Measurements from ENCODE around the gene MME.

The MME gene

DNA sequence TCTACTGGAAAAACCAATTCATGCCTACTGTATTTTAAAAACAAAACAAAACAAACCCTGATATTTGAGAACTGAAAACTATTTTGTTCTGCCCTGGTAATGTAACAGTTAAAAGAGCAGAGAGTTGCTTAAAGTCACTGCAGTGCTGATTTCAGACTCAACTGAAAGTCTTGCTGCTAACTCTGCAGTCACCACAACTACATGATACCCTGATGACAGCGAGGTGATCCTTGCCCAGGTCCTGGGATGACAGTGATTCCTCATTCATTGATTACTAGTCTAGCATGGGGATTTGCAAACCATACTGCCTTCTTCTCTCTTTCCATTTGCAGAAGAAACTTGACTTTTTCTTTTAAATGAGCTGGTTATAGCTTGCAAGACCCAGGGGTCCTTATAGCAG, 67.5 kb downstream of the MME start:
- DNase-seq (ENCODE audit: low read depth in 3 of 3), result no peak

DNA sequence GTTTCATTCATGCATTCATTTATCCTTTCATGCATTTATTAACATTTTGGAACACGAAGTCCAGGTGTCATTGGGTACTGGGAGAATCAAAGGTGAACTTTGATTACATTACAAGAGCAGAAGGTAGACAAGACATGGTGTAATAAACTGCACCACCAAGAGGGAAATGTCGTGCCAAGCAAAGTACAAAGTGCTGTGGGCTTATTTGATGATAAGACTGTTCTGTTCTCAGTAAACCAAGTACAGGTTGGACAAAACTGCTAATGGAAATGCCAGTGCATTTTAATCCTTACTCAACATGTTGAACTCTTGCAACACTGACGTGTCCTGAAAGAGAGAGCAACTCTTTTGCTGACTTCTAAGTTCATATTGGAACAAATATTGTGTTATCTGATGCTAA, 69.4 kb downstream of the MME start:
- DNase-seq (ENCODE audit: low read depth in 3 of 3), result no peak

GRCh38 chr3:155153242-155154186, 73.4 kb downstream of the MME start:
- no peak for DNase-seq (ENCODE audit: low read depth in 3 of 3)

DNA sequence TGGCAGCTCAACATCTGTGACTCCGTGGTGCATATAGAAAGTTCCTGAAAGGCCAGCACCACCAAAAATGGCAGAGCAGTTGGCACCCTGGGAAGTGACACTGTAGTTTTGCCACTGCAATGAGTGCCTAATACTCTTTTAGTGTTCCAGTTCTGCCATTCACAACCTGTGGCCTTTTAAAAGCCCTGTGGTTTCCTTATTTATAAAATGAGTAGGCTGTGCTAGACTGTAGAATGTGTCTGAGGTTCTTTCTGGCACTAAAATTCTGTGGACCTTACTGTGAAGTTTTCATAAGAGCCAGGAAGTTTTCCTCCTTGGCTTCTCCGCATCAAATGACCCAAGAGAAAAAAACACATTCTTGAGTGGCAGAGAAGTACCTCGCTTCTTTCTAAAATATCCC, 74.1 kb downstream of the MME start:
- no peak for DNase-seq (ENCODE audit: low read depth in 3 of 3)

- no peak for DNase-seq (ENCODE audit: low read depth in 3 of 3)
These were observed 78.4 kb downstream of the MME start for GRCh38 chr3:155158346-155159037.

DNA sequence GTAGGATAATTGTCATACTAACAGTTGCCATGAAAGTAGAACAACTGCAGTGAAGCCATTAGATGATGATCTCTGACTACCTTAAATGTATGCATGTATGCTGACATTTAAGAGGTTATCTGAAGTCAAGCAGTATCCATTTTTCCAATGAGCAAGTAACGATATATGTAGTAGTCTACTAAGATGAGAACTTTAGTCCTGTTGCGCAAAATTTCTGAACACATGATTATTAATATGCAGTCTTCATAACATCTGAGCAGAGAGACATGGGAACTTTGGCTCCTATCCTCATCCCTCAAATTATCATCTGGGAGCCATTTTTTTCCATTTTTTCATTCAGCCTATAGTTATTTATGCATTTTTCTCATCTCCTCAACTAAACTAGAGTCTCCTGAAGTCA, 79.2 kb downstream of the MME start:
- no peak for DNase-seq (ENCODE audit: low read depth in 3 of 3)

- DNase-seq (ENCODE audit: low read depth in 3 of 3), result no peak
These were observed 81.6 kb downstream of the MME start for GRCh38 chr3:155161640-155162292.

GRCh38 chr3:155164306-155164705, 84.2 kb downstream of the MME start:
- no peak for DNase-seq (ENCODE audit: low read depth in 3 of 3)

DNA sequence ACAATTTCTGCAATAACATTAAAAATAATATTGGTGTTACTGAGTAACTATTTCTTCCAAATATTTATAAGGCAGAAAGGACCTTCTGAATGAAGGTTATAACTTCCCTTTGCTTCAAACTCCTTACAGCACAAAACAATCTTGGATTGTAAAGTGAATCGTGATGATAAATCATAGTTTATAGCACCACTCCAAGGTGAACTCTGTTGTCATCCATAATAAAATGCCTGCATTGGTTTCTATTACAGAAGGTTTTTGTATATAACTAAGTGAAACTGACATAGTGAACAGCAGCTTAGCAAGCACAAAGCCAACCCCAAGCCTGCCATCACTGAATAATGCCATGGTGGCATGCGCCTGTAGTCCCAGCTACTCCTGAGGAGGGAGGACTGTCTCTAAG, 86.3 kb downstream of the MME start:
- no peak for DNase-seq (ENCODE audit: low read depth in 3 of 3)

DNA sequence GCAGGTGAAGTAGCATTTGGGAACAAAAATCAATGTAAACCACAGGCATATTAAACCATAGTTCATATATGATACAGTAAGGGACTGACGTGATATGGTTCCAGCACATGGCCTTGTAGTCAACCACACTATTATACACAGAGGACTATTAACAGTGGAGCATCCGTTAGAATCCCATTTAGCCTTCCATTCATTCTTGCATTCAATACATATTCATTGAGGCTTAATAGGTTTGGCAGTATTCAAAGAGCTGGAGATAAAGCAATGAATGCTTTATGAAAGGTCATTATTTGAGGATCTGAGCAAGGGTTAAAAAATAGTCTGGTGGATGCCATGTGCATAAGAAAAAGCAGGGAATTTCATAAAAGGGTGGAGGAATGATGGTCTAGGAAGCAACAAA, 89.1 kb downstream of the MME start:
- DNase-seq (ENCODE audit: low read depth in 3 of 3), result no peak

GRCh38 chr3:155173771-155174170, 93.7 kb downstream of the MME start:
- no peak for DNase-seq (ENCODE audit: low read depth in 3 of 3)

GRCh38 chr3:155178810-155179436, 98.8 kb downstream of the MME start:
- no peak for DNase-seq (ENCODE audit: low read depth in 3 of 3)

DNA sequence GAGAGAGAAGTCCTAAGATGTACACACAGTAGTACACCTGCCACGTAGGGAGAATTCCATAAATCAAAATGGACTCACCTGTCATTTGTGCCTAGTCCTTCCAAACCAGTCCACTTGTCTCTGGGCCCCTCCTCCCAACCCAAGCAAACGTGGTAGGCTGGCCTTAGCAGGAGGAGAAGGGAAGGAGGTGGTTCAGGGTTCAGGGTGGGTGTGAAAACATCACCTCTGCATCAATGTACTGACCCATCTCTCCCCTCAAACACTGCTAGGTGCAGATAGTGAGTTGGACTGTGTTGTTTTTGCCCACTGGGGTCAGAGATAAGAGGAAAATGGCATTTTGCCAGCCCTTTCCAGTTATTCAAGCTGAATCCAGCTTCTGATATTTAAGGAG, 99.3 kb downstream of the MME start:
- no peak for DNase-seq (ENCODE audit: low read depth in 3 of 3)

- no peak for DNase-seq (ENCODE audit: low read depth in 3 of 3)
These were observed 100.0 kb downstream of the MME start for GRCh38 chr3:155179966-155180757.

DNA sequence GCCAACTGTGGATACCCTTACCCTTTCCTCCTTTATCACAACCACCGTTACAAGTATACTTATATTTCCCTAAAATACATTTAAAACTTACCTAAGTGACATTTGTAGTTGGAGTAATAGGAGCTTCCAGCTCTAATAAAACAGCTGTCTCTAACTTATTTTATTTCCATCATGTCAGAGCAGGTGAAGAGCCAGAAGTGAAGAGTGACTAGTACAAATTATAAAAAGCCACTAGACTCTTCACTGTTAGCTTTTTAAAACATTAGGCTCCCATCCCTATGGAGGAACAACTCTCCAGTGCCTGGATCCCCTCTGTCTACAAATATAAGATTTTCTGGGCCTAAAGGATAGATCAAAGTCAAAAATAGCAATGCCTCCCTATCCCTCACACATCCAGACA, 102.3 kb downstream of the MME start:
- DNase-seq (ENCODE audit: low read depth in 3 of 3), result no peak

DNA sequence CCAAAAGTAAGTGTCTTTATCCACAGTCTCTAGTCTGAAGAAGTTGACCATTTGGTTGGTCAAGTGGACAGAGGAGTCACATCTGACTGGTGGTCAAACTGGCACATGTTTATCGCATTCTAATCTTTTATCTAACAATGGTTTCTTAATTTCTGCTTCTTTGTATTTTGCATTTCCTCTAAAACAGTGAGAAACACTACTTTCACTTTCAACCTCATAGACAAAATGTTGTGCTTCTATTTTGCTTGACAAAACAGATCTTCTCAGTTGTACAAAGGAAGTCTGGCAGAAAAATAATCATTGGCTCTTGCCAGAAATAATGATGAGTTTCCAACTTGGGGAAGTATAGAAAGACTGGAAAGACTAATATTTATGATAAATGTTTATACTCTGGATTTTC, 103.9 kb downstream of the MME start:
- no peak for DNase-seq (ENCODE audit: low read depth in 3 of 3)

GRCh38 chr3:155185631-155186071, 105.5 kb downstream of the MME start:
- no peak for DNase-seq (ENCODE audit: low read depth in 3 of 3)

- DNase-seq (ENCODE audit: low read depth in 3 of 3), result no peak
These were observed 107.9 kb downstream of the MME start for GRCh38 chr3:155188031-155188430.

- DNase-seq (ENCODE audit: low read depth in 3 of 3), result no peak
These were observed 109.4 kb downstream of the MME start for GRCh38 chr3:155189478-155189877.

GRCh38 chr3:155190691-155191090, 110.6 kb downstream of the MME start:
- no peak for DNase-seq (ENCODE audit: low read depth in 3 of 3)
